GM18505 (cell line): ENCODE measurements around the gene SNAPC5.

ENCODE experiments used
- ATAC-seq: cut with Tn5 transposase; IDR thresholded peaks from one replicate; pipeline ENCODE4 v1.9.1; 2021; ENCODE audit not compliant: unreplicated experiment
- POLR2A ChIP-seq: IDR thresholded peaks from 4 replicates; pipeline ENCODE4 v1.6.1; 2011; ENCODE audit warnings: borderline replicate concordance; ENCODE audit not compliant: insufficient read depth, insufficient read length; ENCODE audit errors: extremely low read depth

The SNAPC5 gene

DNA sequence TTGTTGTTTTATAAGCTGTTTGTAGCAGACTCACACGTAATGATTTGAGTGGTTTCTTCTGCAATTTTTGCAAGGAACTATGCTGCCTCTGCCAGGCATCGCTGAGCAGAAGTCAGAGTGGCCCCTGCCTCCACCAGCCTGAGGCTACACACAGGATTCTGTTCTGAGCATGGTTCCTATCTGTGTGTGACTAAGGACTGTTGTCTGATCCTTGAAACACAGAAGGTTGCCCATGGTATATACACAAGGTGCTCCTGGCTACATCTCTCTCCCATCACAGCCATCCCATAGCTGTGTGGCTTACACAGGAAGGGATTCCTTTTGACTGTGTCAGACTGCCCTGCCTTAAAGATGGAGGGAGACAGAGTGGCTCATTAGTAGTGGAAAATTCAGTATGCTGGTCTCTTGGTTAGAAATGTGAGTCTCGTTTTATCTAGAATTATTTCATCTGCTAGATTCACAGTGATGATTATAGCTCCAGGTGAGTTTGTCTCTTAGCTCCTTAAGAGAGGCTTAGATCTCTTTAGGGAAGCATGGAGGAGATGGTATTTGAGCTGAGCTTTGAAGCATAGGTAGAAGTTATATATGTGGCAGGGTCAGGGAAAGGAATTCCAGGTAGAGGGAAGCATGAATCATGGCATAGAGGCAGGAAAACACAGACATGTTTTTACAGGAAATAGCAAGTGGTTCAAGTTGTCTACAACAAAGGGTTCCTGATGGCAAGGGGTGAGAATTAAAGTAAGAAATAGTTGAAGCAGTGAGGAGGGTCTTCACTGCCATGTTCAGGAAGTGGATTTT is 37.5 kb downstream of the SNAPC5 start:
- no peak for ATAC-seq

DNA sequence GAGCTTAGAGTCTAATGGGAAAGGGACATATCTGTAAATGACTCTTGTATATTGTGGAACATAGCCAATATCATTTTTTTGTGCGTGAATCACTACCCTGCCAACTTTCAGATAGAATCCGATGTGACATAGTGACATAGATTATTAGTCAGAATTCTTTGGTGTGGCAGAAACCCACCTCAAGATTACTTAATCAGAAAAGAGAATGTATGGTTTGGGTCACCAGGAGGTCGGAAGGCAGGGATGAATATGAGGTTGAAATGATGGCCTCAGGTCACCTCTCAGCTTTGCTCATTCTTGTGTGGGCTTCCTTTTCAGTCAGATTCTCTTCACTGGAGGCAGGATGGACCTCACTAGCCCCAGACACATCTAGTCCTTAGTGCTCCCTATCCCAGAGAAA is 41.4 kb downstream of the SNAPC5 start:
- TF ChIP-seq POLR2A: no peak
- ATAC-seq: no peak

More for the DNA sequence above, 37.5 kb downstream of the SNAPC5 start:
- no peak for TF ChIP-seq POLR2A

DNA sequence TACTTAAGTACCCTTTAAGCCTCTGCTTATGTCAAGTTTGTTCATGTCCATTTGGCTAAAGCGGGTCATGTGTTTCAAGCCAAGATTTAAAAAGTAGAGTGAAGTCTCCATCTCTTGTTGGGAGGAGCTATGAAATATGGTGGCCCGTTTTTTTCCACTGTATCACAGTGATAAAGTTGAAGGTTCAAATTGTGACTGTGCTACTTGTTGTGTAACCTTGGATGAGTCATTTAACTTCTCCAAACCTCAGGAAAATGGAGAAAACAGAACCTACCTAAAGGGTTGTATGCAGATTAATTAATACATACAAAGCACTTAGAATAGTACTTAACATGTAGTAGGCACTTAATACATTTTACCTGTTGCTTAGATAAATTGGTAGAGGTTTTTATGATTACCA is 43.4 kb downstream of the SNAPC5 start:
- no peak for TF ChIP-seq POLR2A
- ATAC-seq: no peak

DNA sequence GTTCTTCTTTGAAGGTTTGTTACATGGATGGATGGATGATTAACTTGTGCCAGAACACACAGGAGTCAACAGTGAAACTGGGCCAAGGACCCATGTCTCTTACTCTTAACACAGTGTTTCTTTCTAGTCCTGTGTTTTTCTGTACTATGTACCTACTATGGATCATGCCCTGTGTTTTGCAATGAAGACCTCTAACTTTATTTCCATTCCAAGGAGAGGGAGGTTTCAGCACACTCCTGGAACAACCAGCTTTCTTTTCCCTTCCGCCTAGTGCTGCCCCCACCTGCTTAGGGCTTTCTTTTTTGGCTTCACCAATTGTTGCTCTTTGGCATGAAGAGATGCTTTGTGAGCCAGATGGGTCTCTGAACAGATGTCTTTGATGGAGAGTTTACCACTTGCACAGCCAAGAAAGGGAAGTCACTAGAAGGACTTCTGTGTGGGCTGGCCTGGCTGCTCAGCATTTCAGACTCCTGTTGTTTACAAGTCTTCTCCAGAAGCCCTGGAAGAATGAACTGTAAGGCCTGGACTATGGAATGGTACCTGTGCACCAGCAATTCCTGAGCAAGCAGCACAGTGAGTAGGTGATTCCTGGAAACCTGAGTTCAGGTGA is 44.5 kb downstream of the SNAPC5 start:
- no peak for ATAC-seq
- no peak for TF ChIP-seq POLR2A

DNA sequence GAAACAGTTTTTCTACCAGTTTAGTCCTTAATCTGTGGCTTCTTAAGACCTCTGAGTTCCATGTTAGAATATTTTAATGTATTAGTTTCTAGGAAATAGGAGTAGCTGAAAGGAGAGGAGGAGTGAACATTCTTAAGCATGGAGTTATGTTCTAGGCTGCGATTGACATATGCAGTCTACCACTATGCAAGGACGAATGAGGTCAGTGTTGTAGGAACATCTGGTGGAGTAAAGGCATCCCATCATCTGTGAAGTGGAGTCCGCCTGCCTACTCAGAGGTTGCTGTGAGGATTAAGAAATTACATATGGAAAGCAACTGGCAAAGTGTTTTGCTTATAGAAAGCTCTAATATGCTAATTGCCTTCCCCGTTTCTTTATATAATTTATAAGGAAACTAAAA is 45.1 kb downstream of the SNAPC5 start:
- TF ChIP-seq POLR2A: no peak
- no peak for ATAC-seq
